CD4-positive, alpha-beta T cell treated with Interleukin-17A for 1 hour (primary cell): ENCODE data around the gene FRRS1L.

Source experiments
- DNase-seq: peaks from one replicate; pipeline ENCODE4 v3.0.0-alpha.2; 2020

Gene FRRS1L

GRCh38 chr9:109100543-109101201 lies 66.4 kb downstream of the FRRS1L start:
- no peak for DNase-seq

GRCh38 chr9:109098960-109099308 lies 68.1 kb downstream of the FRRS1L start:
- DNase-seq: no peak

GRCh38 chr9:109098171-109098959 lies 68.7 kb downstream of the FRRS1L start:
- no peak for DNase-seq

GRCh38 chr9:109097146-109097545 lies 69.9 kb downstream of the FRRS1L start:
- DNase-seq: no peak

- DNase-seq: no peak
These were observed 71.7 kb downstream of the FRRS1L start for GRCh38 chr9:109095321-109095720.

GRCh38 chr9:109094268-109094667 lies 72.8 kb downstream of the FRRS1L start:
- DNase-seq: no peak

GRCh38 chr9:109092587-109092986 lies 74.5 kb downstream of the FRRS1L start:
- no peak for DNase-seq

GRCh38 chr9:109092051-109092580 lies 74.9 kb downstream of the FRRS1L start:
- DNase-seq: no peak

- DNase-seq: no peak
These were observed 78.8 kb downstream of the FRRS1L start for GRCh38 chr9:109088221-109088620.

GRCh38 chr9:109087795-109088194 lies 79.3 kb downstream of the FRRS1L start:
- no peak for DNase-seq

- no peak for DNase-seq
These were observed 80.8 kb downstream of the FRRS1L start for GRCh38 chr9:109086221-109086620.

- no peak for DNase-seq
These were observed 81.5 kb downstream of the FRRS1L start for GRCh38 chr9:109085510-109085909.

GRCh38 chr9:109083813-109084405 lies 83.1 kb downstream of the FRRS1L start:
- DNase-seq: no peak

- no peak for DNase-seq
These were observed 83.9 kb downstream of the FRRS1L start for GRCh38 chr9:109083141-109083540.

- no peak for DNase-seq
These were observed 84.9 kb downstream of the FRRS1L start for GRCh38 chr9:109082091-109082620.
